Measurements from ENCODE around the gene KRTAP10-8.
"Not testable (repeated sequence)": the region's sequence is repeated elsewhere in the genome, so short reads cannot be mapped to it uniquely, and the experiment has no call there.

The KRTAP10-8 gene

DNA sequence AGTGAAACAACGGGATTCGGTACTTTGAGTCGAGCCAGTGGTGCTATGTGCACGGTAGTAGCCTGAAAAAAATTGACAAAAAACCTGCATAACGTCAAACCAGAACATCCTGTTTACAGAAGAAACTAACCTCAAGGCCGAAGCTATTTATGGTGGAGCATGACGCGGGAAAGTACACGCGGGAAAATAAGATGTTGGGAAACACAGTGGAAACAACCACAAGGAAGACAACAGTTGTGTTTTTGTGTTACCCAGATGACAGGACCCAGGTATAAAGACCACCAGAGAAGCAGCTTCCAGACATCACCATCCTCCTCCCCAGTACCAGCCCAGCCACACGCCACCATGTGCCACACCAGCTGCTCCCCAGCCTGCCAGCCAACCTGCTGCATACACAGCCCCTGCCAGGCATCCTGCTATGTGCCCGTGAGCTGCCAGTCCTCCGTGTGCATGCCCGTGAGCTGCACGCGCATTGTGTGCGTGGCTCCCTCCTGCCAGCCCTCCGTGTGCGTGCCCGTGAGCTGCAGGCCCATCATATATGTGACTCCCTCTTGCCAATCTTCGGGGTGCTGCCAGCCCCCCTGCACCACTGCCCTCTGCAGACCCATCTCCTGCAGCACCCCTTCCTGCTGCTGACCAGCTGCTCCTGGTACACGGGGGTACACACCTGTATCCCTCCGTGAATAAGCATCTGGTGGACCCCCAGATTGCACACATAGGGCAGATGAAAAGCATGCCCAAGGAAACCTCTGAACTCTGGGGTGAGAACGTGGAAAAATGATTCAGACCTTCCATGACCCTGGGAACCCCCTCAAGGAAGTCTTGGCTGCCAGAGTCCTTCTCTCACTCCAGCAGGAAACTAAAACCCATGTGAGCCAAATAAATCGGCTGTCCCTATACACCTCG lies 46.0 kb downstream of the KRTAP10-8 start, which contains the start of gene KRTAP12-3:
KRTAP12-3 (plus strand) TSS at position 298 of the 906 bp plus-strand sequence; CDS start at position 346, 48 bp downstream.
- Histone ChIP-seq H3K9me3 (ENCODE audit: control insufficient read depth, insufficient read depth, low read length) (no peaks in the 10 kb centered on the region), H3F3A (ENCODE audit: control insufficient read depth, insufficient read depth) (no peaks in the 10 kb centered on the region), H4K20me1 (ENCODE audit: control insufficient read depth, insufficient read depth, low read depth, low read length) (no peaks in the 10 kb centered on the region), H3K9me2 (replicated peaks; ENCODE audit: control insufficient read depth, low read length) (no peaks in the 10 kb centered on the region), H3K36me3 (ENCODE audit: control insufficient read depth, low read length) (no peaks in the 10 kb centered on the region), H3K79me2 (ENCODE audit: control insufficient read depth, low read length) (no peaks in the 10 kb centered on the region), H3K4me1 (ENCODE audit: control insufficient read depth, low read length) (no peaks in the 10 kb centered on the region), H3K4me2 (ENCODE audit: low read length) (no peak within 1 kb of the TSS), H3K4me3 (ENCODE audit: low read length) (no peak within 1 kb of the TSS), H3K27ac (ENCODE audit: low read depth, low read length) (no peak within 1 kb of the TSS), H3K27me3 (ENCODE audit: control insufficient read depth, low read length) (no peaks in the 10 kb centered on the region)
- no peak for TF ChIP-seq CTCF (IDR thresholded peaks at IDR 0.05; ENCODE audit: low read depth, low read length, poor library complexity, severe bottlenecking)

- no peak overlapping the region for H3K4me2 ChIP-seq (ENCODE audit: low read length)
- no peak overlapping the region for H3K4me3 ChIP-seq (ENCODE audit: low read length)
- H3K9me2 ChIP-seq (replicated peaks; ENCODE audit: control insufficient read depth, low read length) = no peaks in the 10 kb centered on the region
- no peaks in the 10 kb centered on the region for H3K27me3 ChIP-seq (ENCODE audit: control insufficient read depth, low read length)
- H3K36me3 ChIP-seq (ENCODE audit: control insufficient read depth, low read length) = no peaks in the 10 kb centered on the region
- H3K27ac ChIP-seq (ENCODE audit: low read depth, low read length) = no peak overlapping the region
- no peaks in the 10 kb centered on the region for H3K9me3 ChIP-seq (ENCODE audit: control insufficient read depth, insufficient read depth, low read length)
- TF ChIP-seq CTCF (IDR thresholded peaks at IDR 0.05; ENCODE audit: low read depth, low read length, poor library complexity, severe bottlenecking) (no peak), EZH2phosphoT487 (IDR thresholded peaks at IDR 0.05; ENCODE audit: borderline replicate concordance, low read length) (no peak)
- H3K79me2 ChIP-seq (ENCODE audit: control insufficient read depth, low read length) = no peaks in the 10 kb centered on the region
- no peaks in the 10 kb centered on the region for H3K4me1 ChIP-seq (ENCODE audit: control insufficient read depth, low read length)
- H3F3A ChIP-seq (ENCODE audit: control insufficient read depth, insufficient read depth) = no peaks in the 10 kb centered on the region
- no peaks in the 10 kb centered on the region for H4K20me1 ChIP-seq (ENCODE audit: control insufficient read depth, insufficient read depth, low read depth, low read length)
Observed at GRCh38 chr21:44658541-44658910, 46.6 kb downstream of the KRTAP10-8 start.

GRCh38 chr21:44658913-44659595 lies 47.2 kb downstream of the KRTAP10-8 start:
- Histone ChIP-seq H3K4me1 (ENCODE audit: control insufficient read depth, low read length) (no peaks in the 10 kb centered on the region), H3K79me2 (ENCODE audit: control insufficient read depth, low read length) (no peaks in the 10 kb centered on the region), H3K27me3 (ENCODE audit: control insufficient read depth, low read length) (no peaks in the 10 kb centered on the region), H4K20me1 (ENCODE audit: control insufficient read depth, insufficient read depth, low read depth, low read length) (no peaks in the 10 kb centered on the region), H3K9me3 (ENCODE audit: control insufficient read depth, insufficient read depth, low read length) (no peaks in the 10 kb centered on the region), H3F3A (ENCODE audit: control insufficient read depth, insufficient read depth) (no peaks in the 10 kb centered on the region), H3K36me3 (ENCODE audit: control insufficient read depth, low read length) (no peaks in the 10 kb centered on the region), H3K4me3 (ENCODE audit: low read length) (no peak overlapping the region), H3K27ac (ENCODE audit: low read depth, low read length) (no peak overlapping the region), H3K4me2 (ENCODE audit: low read length) (no peak overlapping the region), H3K9me2 (replicated peaks; ENCODE audit: control insufficient read depth, low read length) (no peaks in the 10 kb centered on the region)
- TF ChIP-seq CTCF (IDR thresholded peaks at IDR 0.05; ENCODE audit: low read depth, low read length, poor library complexity, severe bottlenecking) (no peak), EZH2phosphoT487 (IDR thresholded peaks at IDR 0.05; ENCODE audit: borderline replicate concordance, low read length) (no peak)

GRCh38 chr21:44661567-44661966 lies 49.7 kb downstream of the KRTAP10-8 start:
- not testable (repeated sequence) for H4K20me1 ChIP-seq (ENCODE audit: control insufficient read depth, insufficient read depth, low read depth, low read length); H3K27me3 ChIP-seq (ENCODE audit: control insufficient read depth, low read length)

More at GRCh38 chr21:44661567-44661966, 49.7 kb downstream of the KRTAP10-8 start:
- H3K9me3 ChIP-seq (ENCODE audit: control insufficient read depth, insufficient read depth, low read length); H3K4me1 ChIP-seq (ENCODE audit: control insufficient read depth, low read length); H3K27ac ChIP-seq (ENCODE audit: low read depth, low read length); H3K4me3 ChIP-seq (ENCODE audit: low read length); H3F3A ChIP-seq (ENCODE audit: control insufficient read depth, insufficient read depth); H3K4me2 ChIP-seq (ENCODE audit: low read length); H3K79me2 ChIP-seq (ENCODE audit: control insufficient read depth, low read length); H3K9me2 ChIP-seq (replicated peaks; ENCODE audit: control insufficient read depth, low read length); H3K36me3 ChIP-seq (ENCODE audit: control insufficient read depth, low read length): not testable (repeated sequence)
